Skeletal muscle tissue (tissue), 4 donors: ENCODE data around the gene LYRM1. TPM values are rescaled to one million over a fixed set of nuclear protein-coding genes. Genes with fewer than 3 reads are reported as not detected.

Source experiments
- H3K27ac ChIP-seq: one replicate; pipeline ENCODE4 v1.7.0; 2013; ENCODE audit warnings: mild to moderate bottlenecking, low read depth, low read length, inconsistent platforms
- H3K27me3 ChIP-seq, 3 donors: one replicate each; pipeline ENCODE4 v1.7.0; 2013; ENCODE audit warnings: low read length in 3 of 3; ENCODE audit not compliant: control insufficient read depth in 3 of 3, insufficient read depth in 3 of 3
- H3K36me3 ChIP-seq, 3 donors: one replicate each; pipeline ENCODE4 v1.7.0; 2013; ENCODE audit warnings: low read length in 3 of 3; ENCODE audit not compliant: control insufficient read depth in 3 of 3, insufficient read depth in 3 of 3
- H3K4me1 ChIP-seq, 3 donors: one replicate each; pipeline ENCODE4 v1.7.0; 2013; ENCODE audit warnings: low read length in 3 of 3, mild to moderate bottlenecking in 3 of 3; ENCODE audit not compliant: control insufficient read depth in 3 of 3, insufficient read depth in 3 of 3
- H3K4me3 ChIP-seq, 3 donors: one replicate each; pipeline ENCODE4 v1.7.0; 2013; ENCODE audit warnings: low read length in 3 of 3
- H3K9ac ChIP-seq, 3 donors: one replicate each; pipeline ENCODE4 v1.7.0; 2013; ENCODE audit warnings: low read length in 3 of 3, mild to moderate bottlenecking in 3 of 3, moderate library complexity in 2 of 3, low read depth in 1 of 3
- H3K9me3 ChIP-seq, 3 donors: one replicate each; pipeline ENCODE4 v1.7.0; 2013; ENCODE audit warnings: low read length in 3 of 3; ENCODE audit not compliant: control insufficient read depth in 3 of 3
- total RNA-seq: library from RNA; depleted of rRNA; stranded (reverse); fragments of >200 nt; gene quantifications from one replicate; pipeline ENCODE4 v1.2.3, GENCODE V29; 2014
- donor health status: Osteomylitis.

Gene LYRM1
- total RNA-seq, 1 donor from 2014 or later, result 23.5 TPM

DNA sequence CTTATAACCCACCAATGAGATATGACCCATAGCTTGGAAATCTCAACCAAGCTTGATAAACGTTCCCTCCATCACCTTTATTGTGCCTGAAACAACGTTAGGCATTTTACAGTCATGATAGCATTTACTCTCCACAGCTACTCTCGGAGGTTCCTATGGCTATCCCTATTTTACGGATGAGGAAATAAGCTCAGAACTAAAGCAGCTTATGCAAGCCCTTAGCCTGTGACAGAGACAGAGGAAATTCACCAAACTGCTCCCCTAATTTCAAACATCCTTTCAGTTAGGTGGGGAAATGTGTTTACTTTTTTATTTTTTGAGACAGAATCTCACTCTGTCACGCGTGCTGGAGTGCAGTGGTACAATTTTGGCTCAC, 19.1 kb upstream of the LYRM1 start:
- Histone ChIP-seq H3K36me3 (no peaks in the 10 kb centered on the region), H3K4me3 (no peak overlapping the region), H3K27me3 (no peaks in the 10 kb centered on the region), H3K9me3 (no peaks in the 10 kb centered on the region), H3K9ac (no peak overlapping the region), H3K4me1 (peaks cover 0 to 5% (median 4%) of the 10 kb centered on the region in 3 donors), H3K27ac (no peak overlapping the region)

DNA sequence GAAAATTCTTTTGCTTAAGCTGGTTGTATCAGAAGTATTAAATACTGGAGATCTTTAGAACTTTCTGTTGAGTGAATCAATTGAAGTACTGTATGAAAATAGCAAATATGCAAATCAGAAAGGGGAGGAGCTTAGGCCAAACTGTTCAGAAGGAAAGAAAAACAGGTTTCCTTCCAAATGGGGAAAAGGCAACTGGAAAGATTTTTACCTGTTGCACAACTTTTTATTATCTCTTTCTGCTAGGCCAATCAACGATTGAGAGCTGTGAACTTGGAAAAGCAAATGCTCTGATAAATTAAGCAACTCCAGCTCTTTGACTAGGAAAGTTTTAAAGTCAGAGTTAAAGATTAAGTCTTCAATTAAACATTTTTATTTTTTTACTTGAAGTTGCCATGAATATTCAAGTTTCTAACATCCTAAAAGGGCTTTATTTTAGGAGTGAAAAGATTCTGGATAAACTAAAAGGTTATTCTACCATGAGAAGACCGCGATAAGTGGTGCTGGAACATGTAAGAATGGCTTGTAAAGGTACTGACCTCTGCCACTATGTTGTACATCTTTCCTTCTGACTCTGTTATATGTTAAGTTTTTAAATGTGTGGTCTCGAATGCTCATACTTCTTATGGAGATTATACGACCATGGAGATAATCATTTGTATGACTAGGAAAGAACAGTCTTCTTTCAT, 16.9 kb upstream of the LYRM1 start:
- Histone ChIP-seq H3K4me3 (no peak overlapping the region), H3K4me1 (peaks cover 9 to 15% (median 12%) of the 10 kb centered on the region in 3 donors), H3K36me3 (no peaks in the 10 kb centered on the region), H3K27ac (no peak overlapping the region), H3K9me3 (no peaks in the 10 kb centered on the region), H3K27me3 (no peaks in the 10 kb centered on the region), H3K9ac (no peak overlapping the region)

DNA sequence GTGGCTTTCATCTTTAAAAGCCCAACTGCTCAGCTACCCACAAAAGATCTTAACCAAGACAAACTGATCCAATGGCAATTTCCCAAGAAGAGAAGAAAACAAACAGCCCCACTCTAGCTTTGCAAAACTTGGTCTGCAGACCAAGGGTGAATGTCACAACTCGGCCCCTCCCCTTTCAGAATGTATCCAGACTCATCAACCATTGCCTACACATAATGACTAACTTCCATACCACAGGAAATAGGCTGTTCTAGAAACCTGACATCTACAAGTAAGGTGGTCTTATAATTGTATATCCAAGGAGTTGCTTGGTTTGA, 16.4 kb upstream of the LYRM1 start:
- no peaks in the 10 kb centered on the region for H3K27me3 ChIP-seq
- peaks cover 9 to 13% (median 12%) of the 10 kb centered on the region in 3 donors for H3K4me1 ChIP-seq
- no peaks in the 10 kb centered on the region for H3K9me3 ChIP-seq
- H3K27ac ChIP-seq, result no peak overlapping the region
- H3K9ac ChIP-seq, result no peak overlapping the region
- no peak overlapping the region for H3K4me3 ChIP-seq
- no peaks in the 10 kb centered on the region for H3K36me3 ChIP-seq

DNA sequence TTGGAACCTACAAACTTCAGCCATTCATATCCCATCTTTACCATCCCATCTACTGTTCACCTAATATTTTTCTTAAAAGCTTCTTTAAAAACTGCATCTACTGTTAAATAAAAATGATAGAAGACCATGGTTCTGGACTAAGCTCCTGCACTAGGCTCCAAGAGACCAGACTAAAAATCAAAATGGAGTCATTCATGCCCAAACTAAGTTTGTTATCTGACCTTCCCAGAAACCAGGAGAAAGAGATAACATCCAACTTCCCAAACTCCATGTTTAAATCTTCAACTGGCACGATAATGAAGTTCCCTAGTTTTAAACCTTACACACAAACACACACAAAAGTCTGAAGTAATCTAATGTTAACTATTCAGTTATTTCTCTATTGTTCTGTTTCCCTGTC, 14.3 kb upstream of the LYRM1 start:
- H3K27me3 ChIP-seq, result no peaks in the 10 kb centered on the region
- peaks cover 0 to under 1% (median 0%) of the 10 kb centered on the region in 3 donors for H3K36me3 ChIP-seq
- H3K27ac ChIP-seq, result no peak overlapping the region
- H3K9me3 ChIP-seq, result no peaks in the 10 kb centered on the region
- peaks cover 12 to 21% (median 18%) of the 10 kb centered on the region in 3 donors for H3K4me1 ChIP-seq
- H3K9ac ChIP-seq, result no peak overlapping the region
- H3K4me3 ChIP-seq, result no peak overlapping the region

DNA sequence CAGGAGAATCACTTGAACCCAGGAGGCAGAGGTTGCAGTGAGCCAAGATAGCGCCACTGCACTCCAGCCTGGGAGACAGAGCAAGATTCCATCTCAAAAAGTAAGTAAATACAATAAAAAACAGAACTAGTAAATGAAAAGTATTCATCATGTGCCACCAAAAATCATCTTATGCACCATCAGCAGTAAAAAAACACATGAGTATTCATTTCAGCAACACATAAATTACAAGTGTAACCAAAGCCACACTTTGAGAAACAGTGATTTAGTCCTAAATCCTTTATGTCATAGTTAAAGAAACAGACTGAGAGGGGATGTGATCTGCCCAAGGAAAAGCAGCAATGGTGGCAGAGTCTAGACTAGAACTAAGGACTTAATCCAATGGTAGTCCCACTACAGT, 13.4 kb upstream of the LYRM1 start:
- H3K36me3 ChIP-seq, result peaks cover 0 to 6% (median 2%) of the 10 kb centered on the region in 3 donors
- peak overlapping the region; percentile 3 for H3K27ac ChIP-seq
- no peak overlapping the region for H3K4me3 ChIP-seq
- no peaks in the 10 kb centered on the region for H3K9me3 ChIP-seq
- H3K27me3 ChIP-seq, result no peaks in the 10 kb centered on the region
- peaks cover 12 to 21% (median 18%) of the 10 kb centered on the region in 3 donors for H3K4me1 ChIP-seq
- H3K9ac ChIP-seq, result no peak overlapping the region

DNA sequence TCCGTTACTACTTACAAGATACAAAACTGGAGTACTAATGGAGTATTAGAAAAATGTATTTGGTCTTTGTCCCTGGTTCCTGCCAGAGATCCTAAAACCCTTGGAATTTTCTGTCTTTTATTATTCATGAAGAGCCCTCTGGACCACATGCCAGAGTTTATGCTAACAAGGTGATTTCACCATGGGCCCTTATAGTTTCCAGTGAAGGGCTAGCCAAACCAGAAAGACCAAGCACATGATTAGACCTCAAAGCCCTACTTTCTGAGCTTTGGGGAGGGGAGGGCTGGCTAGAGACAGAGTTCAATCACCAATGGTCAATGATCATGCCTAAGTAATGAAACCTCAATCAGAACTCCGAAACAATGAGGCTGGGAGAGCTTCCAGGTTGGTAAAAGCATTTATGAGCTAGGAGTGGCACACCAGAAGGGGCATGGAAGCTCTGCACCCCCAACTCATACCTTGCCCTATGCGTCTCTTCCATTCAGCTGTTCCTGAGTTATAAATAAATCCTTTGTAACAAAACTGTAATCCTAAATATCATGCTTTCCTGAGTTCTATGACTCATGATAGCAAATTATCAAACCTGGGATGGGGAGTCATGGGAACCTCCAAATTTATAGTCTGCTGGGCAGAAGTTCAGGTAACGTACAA, 10.8 kb upstream of the LYRM1 start:
- no peak overlapping the region for H3K27ac ChIP-seq
- H3K4me1 ChIP-seq, result peaks cover 12 to 21% (median 18%) of the 10 kb centered on the region in 3 donors
- H3K36me3 ChIP-seq, result peaks cover 0 to 12% (median 2%) of the 10 kb centered on the region in 3 donors
- H3K27me3 ChIP-seq, result no peaks in the 10 kb centered on the region
- H3K9me3 ChIP-seq, result no peaks in the 10 kb centered on the region
- H3K9ac ChIP-seq, result no peak overlapping the region
- no peak overlapping the region for H3K4me3 ChIP-seq

DNA sequence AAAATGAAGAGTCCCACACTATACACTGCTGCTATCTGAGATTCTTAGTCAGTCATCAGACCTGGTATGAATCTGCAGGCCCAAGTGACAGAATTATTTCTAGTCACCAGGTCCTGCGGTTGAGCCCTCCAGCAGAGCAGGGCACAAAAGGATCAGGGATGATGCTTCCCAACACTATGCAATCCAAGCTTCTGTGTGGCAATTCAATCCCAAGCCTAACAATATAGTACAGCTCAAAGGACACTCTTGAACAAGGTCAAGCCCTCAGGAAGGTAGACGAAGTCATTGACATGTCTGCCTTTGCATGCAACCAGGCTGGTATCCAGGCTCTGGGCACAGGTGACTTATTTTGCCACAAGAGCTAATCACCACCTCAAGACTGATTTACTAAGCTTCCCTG, 6.2 kb upstream of the LYRM1 start:
- Histone ChIP-seq H3K27ac (no peak overlapping the region), H3K4me1 (peaks cover 16 to 33% (median 19%) of the 10 kb centered on the region in 3 donors), H3K27me3 (no peaks in the 10 kb centered on the region), H3K9ac (no peak overlapping the region), H3K36me3 (peaks cover 2 to 24% (median 3%) of the 10 kb centered on the region in 3 donors), H3K4me3 (no peak overlapping the region), H3K9me3 (no peaks in the 10 kb centered on the region)

DNA sequence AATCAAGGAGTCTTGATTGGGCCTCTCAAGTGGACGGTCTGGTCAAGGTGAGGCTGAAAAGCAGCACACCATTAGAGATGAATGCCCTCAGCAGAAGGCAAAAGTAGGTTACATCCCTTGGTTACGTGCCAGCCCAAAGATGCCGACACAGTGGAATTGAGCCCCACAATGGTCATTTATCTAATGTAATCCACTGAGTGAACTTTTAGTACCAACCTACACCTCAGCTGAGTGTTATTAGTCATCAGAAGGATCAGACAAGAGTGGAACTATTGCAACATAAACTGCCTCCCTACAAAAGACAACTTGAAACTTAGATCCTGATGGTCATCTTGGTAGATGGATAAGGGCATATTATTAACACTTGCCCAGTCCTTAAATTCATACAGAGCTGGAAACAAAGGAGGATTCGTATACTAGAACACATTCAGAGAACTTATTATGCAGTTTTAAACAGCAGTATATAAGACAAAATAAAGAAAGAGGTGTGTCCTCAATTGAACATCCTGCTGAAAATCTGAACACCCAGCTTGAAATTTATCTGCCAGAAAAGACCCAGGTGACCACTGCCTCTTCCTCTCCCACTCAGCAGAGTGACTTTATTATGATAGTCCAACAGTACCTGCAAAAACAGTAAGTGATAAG, 3.2 kb upstream of the LYRM1 start:
- Histone ChIP-seq H3K27me3 (no peaks in the 10 kb centered on the region), H3K4me1 (peaks cover 21 to 43% (median 27%) of the 10 kb centered on the region in 3 donors), H3K27ac (no peak overlapping the region), H3K4me3 (peak overlapping the region in 1 of 3 donors; percentile 3), H3K9me3 (no peaks in the 10 kb centered on the region), H3K9ac (no peak overlapping the region), H3K36me3 (peaks cover 0 to 18% (median 3%) of the 10 kb centered on the region in 3 donors)

DNA sequence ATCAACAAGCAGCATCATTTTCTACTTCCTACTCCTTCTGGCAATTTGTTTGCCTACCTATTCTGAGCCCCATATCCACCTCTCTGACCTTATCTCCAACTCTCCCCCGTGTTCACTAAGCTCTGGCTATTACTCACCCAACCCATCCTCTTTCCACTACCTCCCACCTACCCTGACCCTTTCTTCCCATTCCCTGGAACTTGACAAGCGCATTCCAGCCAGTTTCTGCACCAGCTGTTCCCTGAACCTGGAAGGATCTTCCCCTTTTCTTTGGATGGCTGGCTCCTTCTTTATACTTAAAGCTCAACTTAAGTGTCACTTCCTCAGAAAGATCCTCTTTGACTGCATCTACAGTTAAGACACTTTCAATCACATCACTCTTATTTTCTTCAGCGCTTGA, 2.6 kb upstream of the LYRM1 start:
- Histone ChIP-seq H3K9ac (no peak overlapping the region), H3K9me3 (no peaks in the 10 kb centered on the region), H3K4me1 (peaks cover 26 to 48% (median 29%) of the 10 kb centered on the region in 3 donors), H3K36me3 (peaks cover 0 to 19% (median 3%) of the 10 kb centered on the region in 3 donors), H3K27me3 (no peaks in the 10 kb centered on the region), H3K27ac (peak overlapping the region; percentile 98), H3K4me3 (peak overlapping the region in 2 of 3 donors; percentile 3 to 25)

DNA sequence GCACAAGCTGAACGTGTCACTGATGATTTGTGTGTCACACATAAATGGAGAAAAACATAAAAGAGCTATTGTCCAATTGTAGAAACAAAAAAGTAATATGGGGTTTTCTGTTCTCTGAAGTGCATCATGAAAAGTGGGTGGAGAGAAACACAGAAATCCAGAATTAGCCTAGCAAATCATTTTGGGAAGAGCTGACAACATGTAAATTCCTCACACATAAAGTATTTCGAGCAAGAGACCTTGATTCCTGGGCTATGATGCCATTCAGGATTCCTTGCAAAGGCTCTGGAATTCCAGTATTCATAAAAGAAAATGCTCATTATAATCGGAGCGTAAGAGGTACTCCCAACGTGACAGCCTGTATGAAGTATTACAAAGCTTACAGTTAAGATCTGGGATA, 1.5 kb upstream of the LYRM1 start:
- Histone ChIP-seq H3K27me3 (no peaks in the 10 kb centered on the region), H3K36me3 (peaks cover 0 to 16% (median 3%) of the 10 kb centered on the region in 3 donors), H3K4me3 (peak overlapping the region; percentile 85 to 92 (median 87)), H3K9me3 (no peaks in the 10 kb centered on the region), H3K4me1 (peaks cover 30 to 58% (median 33%) of the 10 kb centered on the region in 3 donors), H3K9ac (peak overlapping the region; percentile 82 to 90 (median 85)), H3K27ac (peak overlapping the region; percentile 98)
